Measurements from ENCODE around the gene SLC38A8.

The SLC38A8 gene

DNA sequence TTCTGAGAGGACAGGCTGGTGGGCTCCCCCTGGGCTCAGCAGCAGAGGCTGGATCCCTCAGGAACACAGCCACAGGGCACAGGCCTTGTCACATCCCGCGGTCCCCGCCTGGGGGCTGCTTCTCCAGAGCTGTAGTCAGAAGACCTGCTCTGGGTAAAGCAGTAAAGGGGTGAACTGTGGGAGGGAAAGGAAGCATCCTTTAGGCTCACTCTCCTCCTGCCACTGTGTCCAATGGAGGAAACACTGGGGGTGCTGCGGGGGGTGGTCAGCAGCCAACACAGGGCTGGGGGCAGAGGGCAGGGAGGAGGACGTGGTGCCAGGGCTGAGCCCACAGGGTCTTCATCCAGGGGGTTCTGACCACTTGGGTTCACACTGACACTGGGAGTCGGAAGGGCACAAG lies 5.0 kb upstream of the SLC38A8 start:
- DNase-seq, result no peak

GRCh38 chr16:84047206-84047605 lies 4.6 kb upstream of the SLC38A8 start:
- DNase-seq, result no peak

GRCh38 chr16:84045818-84046470 lies 3.3 kb upstream of the SLC38A8 start:
- DNase-seq, result no peak

DNA sequence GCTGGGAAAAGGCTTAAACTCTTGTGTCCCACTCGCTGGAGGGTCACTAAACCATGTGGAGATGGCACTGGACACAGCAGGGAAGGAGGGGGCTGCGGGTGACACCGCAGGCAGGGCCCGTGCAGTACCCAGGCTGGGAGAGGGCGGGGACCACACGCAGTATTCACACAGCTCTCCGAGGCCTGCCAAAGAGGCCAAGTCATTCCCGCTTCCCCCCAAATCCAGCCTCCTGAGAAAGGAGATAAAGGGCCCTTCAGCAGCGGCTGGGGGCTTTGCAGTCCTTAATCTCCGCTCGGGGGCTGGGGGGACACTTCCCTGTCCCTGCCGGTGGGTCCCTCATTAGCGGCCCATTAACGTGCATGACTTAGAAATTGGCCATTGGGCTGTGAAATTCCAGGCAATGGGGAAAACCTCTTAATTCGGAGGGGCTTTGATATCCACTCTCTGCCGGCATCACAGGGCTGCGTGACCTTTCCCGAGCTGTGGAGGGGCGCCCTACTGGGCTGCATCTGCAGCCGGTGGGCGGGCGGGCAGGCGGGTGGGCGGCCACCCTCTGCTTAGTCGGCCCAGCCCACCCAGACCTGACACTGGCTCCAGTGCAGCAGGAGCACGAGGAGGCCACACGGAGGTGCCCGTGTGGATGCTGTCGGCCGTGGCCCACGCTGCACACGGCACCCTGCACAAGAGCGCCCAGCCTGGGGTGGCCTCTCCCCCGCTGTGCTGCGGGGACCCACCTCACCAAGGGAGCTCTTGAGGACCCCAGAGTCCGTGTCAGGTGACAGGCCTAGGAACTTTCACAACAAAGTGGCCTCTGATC lies 2.6 kb upstream of the SLC38A8 start:
- DNase-seq, result no peak

DNA sequence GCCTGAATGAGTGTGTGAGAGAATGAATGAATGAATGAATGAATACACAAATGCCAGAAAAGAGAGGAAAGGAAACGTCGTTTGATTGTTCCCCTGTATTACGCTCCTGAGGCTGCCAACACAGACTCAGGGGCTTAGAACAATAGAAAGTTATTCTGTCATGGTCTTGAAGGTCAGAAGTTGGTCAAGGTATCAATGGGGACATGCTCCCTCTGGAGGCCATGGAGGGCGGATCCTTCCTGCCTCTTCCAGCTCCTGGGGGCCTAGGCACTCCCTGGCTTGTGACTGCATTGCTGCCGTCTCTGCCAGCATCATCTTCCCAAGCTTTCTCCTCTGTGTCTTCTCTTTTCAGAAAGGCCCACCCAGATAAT lies 1.5 kb upstream of the SLC38A8 start:
- peak; percentile 18 to 26 for DNase-seq

DNA sequence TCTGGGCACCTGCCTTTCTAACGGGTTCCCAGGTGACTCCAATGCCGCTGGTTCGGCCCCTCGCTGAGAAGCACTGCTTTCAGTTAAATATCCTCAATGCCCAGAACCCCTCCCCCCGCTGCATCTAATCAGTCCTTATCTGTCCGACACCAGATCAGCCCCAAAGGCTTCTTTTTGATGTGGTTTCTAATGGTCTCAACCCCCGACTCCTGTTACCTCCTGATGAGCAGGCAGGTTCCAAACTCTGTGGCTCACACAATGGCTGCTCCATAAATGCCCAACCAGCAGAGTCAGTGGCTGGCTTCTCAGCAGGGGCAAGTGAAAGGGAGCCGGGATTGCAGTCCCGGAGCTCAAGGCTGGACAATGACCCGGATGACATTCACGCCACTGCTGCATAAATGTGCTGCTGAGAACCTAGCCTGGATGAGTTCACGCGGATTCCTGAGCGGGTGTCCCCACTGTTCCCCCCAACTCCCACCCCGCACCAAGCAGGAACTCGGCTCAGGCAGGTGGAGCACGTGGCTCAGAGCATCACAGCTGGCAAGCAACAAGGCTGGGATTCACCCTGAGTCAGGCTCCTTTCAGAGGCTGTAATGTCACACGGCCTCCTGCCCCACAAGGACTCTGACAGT lies 1.0 kb upstream of the SLC38A8 start:
- DNase-seq, result no peak

DNA sequence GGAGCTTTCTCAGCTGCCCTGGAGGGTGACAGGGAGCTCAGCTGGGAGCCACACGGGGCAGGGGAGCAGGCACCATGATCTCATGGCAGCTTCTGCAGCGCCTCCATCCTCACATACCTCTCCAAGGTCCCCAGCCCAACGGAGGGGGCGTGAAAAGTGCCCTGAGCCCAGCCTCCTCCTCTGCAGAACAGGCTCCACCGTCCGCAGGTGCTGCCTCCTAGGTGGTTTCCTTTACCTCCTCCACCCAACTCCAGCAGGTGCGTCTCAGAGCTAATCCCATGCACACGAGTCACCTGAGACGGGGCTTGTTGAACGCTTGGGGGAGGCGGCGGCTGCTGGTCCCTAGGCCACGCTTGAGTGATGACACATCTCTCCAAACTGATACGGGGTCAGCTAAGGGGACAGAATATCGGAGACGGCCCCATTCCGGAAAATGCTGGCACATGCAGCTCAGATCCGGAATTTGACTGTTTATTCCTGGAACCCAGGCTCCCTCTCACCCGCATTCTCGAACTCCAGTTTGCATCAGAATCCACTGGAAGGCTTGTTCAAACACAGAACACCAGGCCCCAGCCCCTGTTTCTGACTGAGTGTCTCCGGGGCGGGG lies 387 bp upstream of the SLC38A8 start:
- no peak for DNase-seq

DNA sequence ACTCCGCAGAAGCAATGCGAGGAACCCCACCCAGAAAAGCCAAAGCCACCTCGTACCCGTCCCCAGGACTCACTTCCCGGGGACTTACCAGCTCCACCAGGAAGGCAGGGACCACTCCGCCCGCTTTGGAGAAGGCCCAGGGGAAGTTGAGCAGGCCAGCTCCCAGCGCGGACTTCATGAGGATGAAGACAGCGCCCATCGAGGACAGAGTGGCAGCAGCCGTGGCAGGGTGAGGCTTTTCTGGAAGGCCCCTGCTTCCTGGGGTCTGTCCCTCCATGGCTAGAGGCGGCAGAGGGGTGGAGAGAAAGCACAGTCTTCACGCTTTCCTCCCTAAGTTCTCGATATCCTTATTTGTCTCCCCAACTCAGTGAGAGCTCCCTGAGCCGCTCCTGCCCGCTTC lies 714 bp downstream of the SLC38A8 start:
- DNase-seq, result no peak

DNA sequence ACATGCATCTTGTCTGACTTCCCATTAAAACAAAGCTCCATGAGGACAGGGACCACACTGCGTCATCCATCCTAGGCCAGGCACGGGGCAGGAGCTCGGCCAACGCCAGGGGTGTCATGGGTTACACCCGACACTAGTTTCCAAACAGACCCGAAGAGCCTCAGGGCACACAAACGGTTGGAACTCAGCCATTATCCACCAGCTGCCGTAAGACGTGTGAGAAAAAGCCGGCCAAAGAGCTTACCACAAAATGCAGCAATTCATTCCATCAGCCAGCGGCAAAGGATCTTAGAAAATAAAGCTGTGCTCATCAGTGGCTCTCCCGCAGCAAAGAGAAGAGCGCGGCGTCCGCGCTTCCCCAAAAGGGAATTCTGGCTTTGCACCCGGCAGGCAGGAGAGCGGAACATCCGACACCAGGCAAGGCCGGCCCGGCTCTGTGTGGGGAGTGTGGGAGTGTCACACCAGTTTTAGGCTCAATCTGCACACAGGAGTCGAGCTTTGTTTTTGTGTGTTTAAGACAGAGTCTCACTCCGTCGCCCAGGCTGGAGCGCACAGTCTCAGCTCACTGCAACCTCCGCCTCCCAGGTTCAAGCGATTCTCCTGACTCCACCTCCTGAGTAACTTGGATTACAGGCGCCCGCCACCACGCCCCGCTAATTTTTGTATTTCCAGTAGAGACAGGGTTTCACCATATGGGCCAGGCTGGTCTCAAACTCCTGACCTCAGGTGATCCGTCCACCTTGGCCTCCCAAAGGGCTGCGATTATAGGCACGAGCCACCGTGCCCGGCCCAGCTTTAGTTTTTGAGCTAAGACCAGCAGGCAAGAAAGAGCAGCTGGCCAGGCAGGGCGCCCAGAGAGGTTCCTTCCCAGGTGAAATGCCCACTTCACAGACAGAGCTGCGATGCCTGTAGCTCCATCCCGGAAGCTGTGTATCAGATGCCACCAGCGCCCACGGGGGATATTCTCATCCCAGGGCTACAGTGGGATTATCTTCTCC lies 1.5 kb downstream of the SLC38A8 start:
- DNase-seq, result no peak

DNA sequence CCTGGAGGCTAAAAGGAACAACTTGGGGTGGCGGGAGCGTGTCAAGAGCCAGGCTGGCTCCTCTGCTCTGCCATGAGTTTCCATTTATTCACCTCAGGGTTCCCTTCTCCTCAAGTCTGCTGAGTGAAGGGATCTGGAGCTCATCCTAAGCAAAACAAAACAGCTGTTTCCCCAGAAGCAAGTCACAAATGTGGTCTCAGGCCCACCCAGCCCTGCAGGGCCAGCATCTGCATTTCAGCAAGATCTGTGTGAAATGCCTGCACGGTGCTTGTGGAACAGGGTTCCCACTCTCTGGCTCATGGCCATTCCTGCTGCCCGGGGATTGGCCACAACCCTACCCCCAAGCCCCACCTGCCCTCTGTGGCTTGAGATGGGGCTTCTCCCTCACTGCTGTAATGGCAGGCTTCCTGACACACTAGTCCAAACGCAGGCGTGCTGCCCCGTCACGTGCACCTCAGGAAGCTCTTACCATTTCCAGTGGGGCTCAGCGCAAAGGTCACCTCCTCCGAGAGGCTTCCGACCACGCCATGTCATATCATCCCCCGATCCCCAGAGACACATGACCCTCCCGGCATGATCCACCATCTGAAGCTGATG lies 2.3 kb downstream of the SLC38A8 start:
- DNase-seq, result no peak

- DNase-seq, result no peak
Observed at GRCh38 chr16:84039696-84040095, 2.9 kb downstream of the SLC38A8 start.

DNA sequence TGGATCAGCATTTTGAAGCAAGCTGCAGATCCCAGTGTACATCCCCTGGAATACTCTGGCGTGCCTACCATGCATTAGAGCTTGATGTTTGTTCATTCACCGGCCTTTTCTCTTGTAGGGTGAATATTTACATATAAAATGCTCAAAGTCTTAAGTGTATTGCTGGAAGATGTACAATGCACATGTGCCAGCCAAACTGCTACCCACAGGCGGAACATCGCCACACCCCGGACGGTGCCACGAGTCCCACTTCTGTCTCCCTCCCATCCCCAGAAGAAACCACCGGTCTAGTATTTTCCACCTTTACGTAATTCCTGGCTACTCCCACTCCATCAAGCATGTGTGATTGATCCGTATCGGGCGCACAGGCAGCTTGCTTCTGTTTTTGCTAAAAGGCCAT lies 4.1 kb downstream of the SLC38A8 start:
- no peak for DNase-seq

DNA sequence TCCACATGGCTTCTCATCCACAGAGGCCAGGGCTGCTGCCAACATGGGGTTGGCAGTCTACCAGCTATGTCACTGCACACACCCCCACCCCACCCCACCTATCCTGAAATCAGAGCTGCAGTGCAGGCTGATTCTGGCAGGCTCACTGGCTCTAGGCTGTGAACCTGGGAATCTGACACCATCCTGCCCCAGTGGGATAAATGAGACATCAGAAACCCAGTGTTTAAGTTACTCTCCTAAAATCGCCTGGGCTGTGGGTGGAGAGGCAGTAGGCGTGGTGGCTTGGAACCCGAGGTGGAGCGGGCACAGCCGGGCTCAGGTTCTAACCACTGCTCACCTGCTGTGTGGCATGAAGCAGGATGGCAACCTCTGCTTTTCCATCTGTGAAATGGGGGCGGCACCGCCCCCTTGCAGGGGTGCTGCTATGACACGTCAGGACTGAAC lies 5.6 kb downstream of the SLC38A8 start:
- no peak for DNase-seq

- no peak for DNase-seq
Observed at GRCh38 chr16:84036131-84036530, 6.5 kb downstream of the SLC38A8 start.

GRCh38 chr16:84034516-84034915 lies 8.1 kb downstream of the SLC38A8 start:
- no peak for DNase-seq

GRCh38 chr16:84033251-84034195 lies 9.1 kb downstream of the SLC38A8 start:
- no peak for DNase-seq

DNA sequence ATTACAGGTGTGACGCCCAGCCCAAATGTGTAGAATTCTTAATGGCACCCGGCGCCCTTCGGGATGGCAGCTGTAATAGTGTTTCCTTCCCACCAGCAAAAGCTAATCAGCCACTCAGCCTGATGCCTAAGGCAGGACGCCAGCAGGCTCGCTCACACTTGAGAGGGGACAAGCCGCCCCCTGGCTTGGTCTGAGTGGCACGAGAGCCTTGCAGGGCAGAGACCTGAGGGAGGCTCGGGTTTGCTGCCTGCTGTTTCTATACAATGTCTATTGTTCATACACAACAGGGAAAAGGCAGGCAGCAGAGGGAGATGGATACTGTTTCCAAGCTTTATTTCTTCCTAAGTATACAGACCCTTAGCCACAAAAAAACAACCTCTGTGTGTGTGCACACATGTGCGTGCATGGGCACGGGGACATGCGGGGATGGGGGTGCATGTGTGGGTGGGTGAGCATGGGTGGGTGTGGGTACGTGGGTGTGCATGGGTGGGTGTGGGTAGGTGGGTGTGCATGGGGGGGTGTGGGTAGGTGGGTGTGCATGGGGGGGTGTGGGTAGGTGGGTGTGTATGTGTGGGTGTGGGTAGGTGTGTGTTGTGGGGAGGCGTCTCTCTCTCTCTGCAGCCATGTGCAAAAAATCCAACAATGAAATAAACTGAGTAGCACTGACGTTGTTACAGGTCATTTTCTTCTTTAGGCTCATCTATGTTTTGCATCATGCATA lies 10.0 kb downstream of the SLC38A8 start:
- DNase-seq, result no peak

DNA sequence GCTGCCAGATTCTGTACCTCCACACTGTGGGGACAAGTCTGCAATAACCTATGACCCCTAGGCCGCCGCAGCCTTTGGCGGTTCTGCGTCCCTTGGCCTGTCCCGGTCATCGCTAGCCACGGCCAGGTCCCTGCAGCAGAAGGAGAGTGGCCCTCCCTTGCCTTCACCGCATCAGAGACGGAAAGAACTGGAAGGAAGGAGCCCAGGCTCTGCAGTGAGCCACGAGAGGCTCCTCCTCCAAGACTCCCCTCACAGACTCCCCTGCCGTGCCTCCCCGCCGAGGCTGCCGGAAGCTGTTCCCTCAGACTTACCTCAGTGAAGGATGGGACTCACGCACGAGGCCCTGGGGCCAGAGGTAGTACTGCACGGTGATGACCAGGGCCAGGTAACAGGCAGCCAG lies 11.0 kb downstream of the SLC38A8 start:
- no peak for DNase-seq

- DNase-seq, result peak; percentile 20 to 45
Observed at GRCh38 chr16:84029297-84030047, 13.1 kb downstream of the SLC38A8 start.

Measured in AML-193 (cell line).